ENCODE results near the gene SVIL.
"Not testable (repeated sequence)": the region's sequence is repeated elsewhere in the genome, so short reads cannot be mapped to it uniquely, and the experiment has no call there.

- TF ChIP-seq CTCF, POLR2AphosphoS5, POLR2A, EP300 (IDR thresholded peaks at IDR 0.05): not testable (repeated sequence)
Measured at GRCh38 chr10:29566209-29566608, 68.6 kb downstream of the SVIL start.
